HEK293T (cell line): ENCODE results near the gene TRIM27.
"Not testable (repeated sequence)": the region's sequence is repeated elsewhere in the genome, so short reads cannot be mapped to it uniquely, and the experiment has no call there.

ENCODE experiments used
- CTCF ChIA-PET: fragments of 350-600 bp; formaldehyde crosslinking; extraction: SDS; loops from one replicate; lab custom pipeline; 2021; ENCODE audit warnings: antibody characterized with exemption, inconsistent platforms; lab: Yijun Ruan, JAX
- POLR2A ChIA-PET: fragments of 350-600 bp; formaldehyde crosslinking; extraction: SDS; loops from one replicate; lab custom pipeline; 2020; ENCODE audit warnings: antibody characterized with exemption, inconsistent platforms; lab: Yijun Ruan, JAX
- DNase-seq: peaks from one replicate; pipeline ENCODE4 v3.0.0; 2012; ENCODE audit warnings: mixed read lengths; ENCODE audit errors: extremely low spot score
- ARNT ChIP-seq: fragments of 450-650 bp; IDR thresholded peaks from 2 replicates; pipeline ENCODE4 v1.6.1; 2017; ENCODE audit warnings: mild to moderate bottlenecking
- BHLHE40 ChIP-seq: fragments of 450-650 bp; IDR thresholded peaks from 2 replicates; pipeline ENCODE4 v1.6.1; 2016; ENCODE audit warnings: mild to moderate bottlenecking, moderate library complexity, borderline replicate concordance
- CTBP1 ChIP-seq: fragments of 450-650 bp; IDR thresholded peaks from 2 replicates; pipeline ENCODE4 v1.6.1; 2016; ENCODE audit warnings: borderline replicate concordance
- ELF4 ChIP-seq: fragments of 450-650 bp; IDR thresholded peaks from 2 replicates; pipeline ENCODE4 v1.6.1; 2017; ENCODE audit warnings: antibody characterized with exemption
- FOXA1 ChIP-seq: fragments of 450-650 bp; IDR thresholded peaks from 2 replicates; pipeline ENCODE4 v1.6.1; 2016; ENCODE audit warnings: mild to moderate bottlenecking
- FOXK2 ChIP-seq: fragments of 450-650 bp; IDR thresholded peaks from 2 replicates; pipeline ENCODE4 v1.6.1; 2016; ENCODE audit warnings: mild to moderate bottlenecking
- FOXM1 ChIP-seq: fragments of 450-650 bp; IDR thresholded peaks from 2 replicates; pipeline ENCODE4 v1.6.1; 2017; ENCODE audit warnings: mild to moderate bottlenecking, borderline replicate concordance
- HDGF ChIP-seq: fragments of 450-650 bp; IDR thresholded peaks from 2 replicates; pipeline ENCODE4 v1.6.1; 2017; ENCODE audit warnings: antibody characterized with exemption, borderline replicate concordance
- L3MBTL2 ChIP-seq: fragments of 450-650 bp; conservative IDR thresholded peaks from 2 replicates; pipeline ENCODE4 v1.6.1; 2016; ENCODE audit warnings: mild to moderate bottlenecking
- LEF1 ChIP-seq: fragments of 450-650 bp; IDR thresholded peaks from 2 replicates; pipeline ENCODE4 v1.6.1; 2017; ENCODE audit warnings: mild to moderate bottlenecking, borderline replicate concordance
- NFRKB ChIP-seq: fragments of 450-650 bp; IDR thresholded peaks from 2 replicates; pipeline ENCODE4 v1.6.1; 2016; ENCODE audit warnings: mild to moderate bottlenecking, moderate library complexity
- PKNOX1 ChIP-seq: fragments of 450-650 bp; IDR thresholded peaks from 2 replicates; pipeline ENCODE4 v1.6.1; 2016
- SP1 ChIP-seq: fragments of 450-650 bp; IDR thresholded peaks from 2 replicates; pipeline ENCODE4 v1.6.1; 2017
- SUZ12 ChIP-seq: fragments of 450-650 bp; IDR thresholded peaks from 2 replicates; pipeline ENCODE4 v1.6.1; 2016; ENCODE audit warnings: mild to moderate bottlenecking
- TARDBP ChIP-seq: fragments of 450-650 bp; IDR thresholded peaks from 2 replicates; pipeline ENCODE4 v1.6.1; 2016
- ZNF384 ChIP-seq: fragments of 450-650 bp; IDR thresholded peaks from 2 replicates; pipeline ENCODE4 v1.6.1; 2016

TRIM27 gene

DNA sequence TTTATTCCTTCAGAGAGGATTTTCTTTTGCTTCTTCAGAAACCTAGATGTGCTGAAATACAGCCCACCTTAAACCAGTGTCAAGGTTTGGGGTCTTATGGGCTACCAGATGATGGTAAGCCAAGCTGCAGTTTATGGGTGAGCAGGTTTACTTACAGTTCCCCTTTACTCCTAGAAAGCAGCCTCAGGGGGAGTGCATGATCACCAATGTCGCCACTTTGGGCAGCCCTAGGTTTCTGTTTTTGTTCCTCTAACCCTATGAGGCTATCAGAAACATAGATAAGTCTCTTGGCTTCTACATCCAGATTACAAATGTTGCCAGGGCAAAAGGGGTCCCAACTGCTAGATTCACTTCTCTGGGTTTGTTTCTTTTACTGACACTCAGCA is 67.2 kb downstream of the TRIM27 start:
- POLR2A ChIA-PET: no interaction called here
- CTCF ChIA-PET: no interaction called here
- no peak for DNase-seq
- TF ChIP-seq ELF4 (no peak), FOXA1 (no peak), FOXM1 (no peak), LEF1 (no peak), ZNF384 (no peak), HDGF (no peak), L3MBTL2 (no peak), SUZ12 (no peak), PKNOX1 (no peak), BHLHE40 (no peak), TARDBP (no peak), ARNT (no peak), NFRKB (no peak), SP1 (no peak), CTBP1 (no peak), FOXK2 (no peak)

- CTCF ChIA-PET: not testable (repeated sequence)
- POLR2A ChIA-PET: interaction anchor here (1.6 kb wide), 1 partner anchor 11 kb away, joined by 4 read pairs; no protein-coding TSS in a partner anchor
These were observed 69.4 kb downstream of the TRIM27 start for GRCh38 chr6:28854405-28854804.

More at GRCh38 chr6:28854405-28854804, 69.4 kb downstream of the TRIM27 start:
- DNase-seq: not testable (repeated sequence)
